Spleen (tissue), 11 donors: ENCODE data around the gene IFITM10. TPM values are rescaled to one million over a fixed set of nuclear protein-coding genes. Genes with fewer than 3 reads are reported as not detected.
A peak's percentile ranks its signal among the peaks of the same experiment; 100 is the strongest.

ENCODE experiments used
- DNase-seq: peaks from one replicate; pipeline ENCODE4 v3.0.0-alpha.2; 2020
- H3K27ac ChIP-seq, 8 donors: fragments of 200-600 bp; sonication (generic) in 7 of 8; 1 replicate in 4 of 8; 2 replicates in 4 of 8; pipeline versions ENCODE4 v1.5.0 to v1.8.0; 2016 to 2021; ENCODE audit warnings: inconsistent platforms in 4 of 8, mild to moderate bottlenecking in 4 of 8, moderate library complexity in 1 of 8
- H3K27me3 ChIP-seq, 7 donors: fragments of 200-600 bp; sonication (generic) in 6 of 7; replicated peaks in 1 of 7; 1 replicate in 4 of 7; 2 replicates in 3 of 7; pipeline versions ENCODE4 v1.5.0 to v1.8.0; 2016 to 2021; ENCODE audit warnings: inconsistent platforms in 3 of 7, mild to moderate bottlenecking in 1 of 7
- H3K36me3 ChIP-seq, 6 donors: fragments of 200-600 bp; sonication (generic) in 5 of 6; 1 replicate in 4 of 6; 2 replicates in 2 of 6; pipeline versions ENCODE4 v1.5.0 to v1.8.0; 2016 to 2021; ENCODE audit warnings: inconsistent platforms in 2 of 6
- H3K4me1 ChIP-seq, 6 donors: fragments of 200-600 bp; sonication (generic) in 5 of 6; 1 replicate in 3 of 6; 2 replicates in 3 of 6; pipeline versions ENCODE4 v1.5.0 to v1.8.0; 2016 to 2021; ENCODE audit warnings: inconsistent platforms in 3 of 6
- H3K4me3 ChIP-seq, 8 donors: fragments of 200-600 bp; sonication (generic) in 7 of 8; 1 replicate in 4 of 8; 2 replicates in 4 of 8; pipeline versions ENCODE4 v1.5.0 to v1.8.0; 2016 to 2021; ENCODE audit warnings: inconsistent platforms in 4 of 8, mild to moderate bottlenecking in 4 of 8, moderate library complexity in 2 of 8
- H3K9me3 ChIP-seq, 8 donors: fragments of 200-600 bp; sonication (generic) in 7 of 8; 1 replicate in 4 of 8; 2 replicates in 4 of 8; pipeline versions ENCODE4 v1.5.0 to v1.8.0; 2016 to 2021; ENCODE audit warnings: inconsistent platforms in 4 of 8
- POLR2A ChIP-seq, 3 donors: fragments of 450-650 bp; IDR thresholded peaks; one replicate each; pipeline ENCODE4 v1.5.1; 2017; ENCODE audit warnings: antibody characterized with exemption in 3 of 3, mild to moderate bottlenecking in 1 of 3
- POLR2AphosphoS5 ChIP-seq, 3 donors: sonication (generic); formaldehyde crosslinking; IDR thresholded peaks; one replicate each; pipeline ENCODE4 v1.5.1; 2017; ENCODE audit warnings: antibody characterized with exemption in 3 of 3
- WGBS, 5 donors: extraction: QIAGEN DNeasy Blood & Tissue Kit in 3 of 5; methylation state at CpG; one replicate each; pipeline versions ENCODE4 v1.1.5 to v1.1.7; 2013 to 2018; 5-methylcytosine and 5-hydroxymethylcytosine counted together
- intact Hi-C: fragments of 100-400 bp; cut with DNase I; formaldehyde crosslinking; loops from one replicate; pipeline ENCODE4 v1.15.0; 2023; ENCODE audit warnings: low total_unique reads
- polyA plus RNA-seq, 3 donors: library from polyadenylated mRNA; stranded (reverse); fragments of 200-250 nt; gene quantifications; one replicate each; pipeline ENCODE4 v1.2.1, GENCODE V29; 2013
- total RNA-seq, 7 donors: library from RNA; depleted of rRNA in 3 of 7; stranded (reverse); fragments of >200 nt in 3 of 7; fragmentation: NEBNext Ultra II Directional in 4 of 7; extraction: Animal tissue kit (Norgen Biotek cat#: 25700) in 4 of 7; gene quantifications; one replicate each; pipeline versions ENCODE4 v1.1.0 to v1.2.1, GENCODE V29; 2016 to 2021
- TF ChIP-seq, protein P1 (sequence below), 11 experiments: fragments of 200-600 bp in 7 of 11; fragments of 450-650 bp in 4 of 11; sonication (generic) in 4 of 11; IDR thresholded peaks in 8 of 11; conservative IDR thresholded peaks in 3 of 11; 1 replicate in 7 of 11; 2 replicates in 4 of 11; pipeline versions ENCODE4 v1.4.0 to v1.8.0; 2016 to 2021; ENCODE audit warnings: antibody characterized with exemption in 11 of 11, inconsistent platforms in 4 of 11, mild to moderate bottlenecking in 1 of 11
- donor health status: healthy with polysubstance abuse.
- donor health status: DM: no; HTN: no; CAD: no; lungs with moderate emphysema.
- donor health status: DM: no; HTN: no; CAD: no.
- donor health status: Bipolar disorder and iron deficiency.
- donor health status: healthy.
- donor health status: DM: no; HTN: no; CAD: no.
- donor health status: DM: yes; HTN: yes; CAD: no.

Gene IFITM10
- total and polyA plus RNA-seq, 10 donors: 0.80 to 41.6 (median 7.3) TPM

DNA sequence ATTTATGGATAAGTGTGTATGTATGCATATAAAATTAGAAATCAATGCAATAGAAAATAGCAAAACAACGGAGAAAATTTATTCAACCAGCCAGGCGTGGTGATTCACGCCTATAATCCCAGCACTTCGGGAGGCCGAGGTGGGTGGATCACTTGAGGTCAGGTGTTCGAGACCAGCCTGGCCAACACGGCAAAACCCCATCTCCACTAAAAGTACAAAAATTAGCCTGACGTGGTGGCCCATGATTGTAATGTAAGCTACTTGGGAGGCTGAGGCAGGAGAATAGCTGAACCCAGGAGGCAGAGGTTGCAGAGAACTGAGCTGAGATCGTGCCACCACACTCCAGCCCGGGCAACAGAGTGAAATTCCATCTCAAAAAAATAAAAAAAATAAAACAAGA, 47.9 kb downstream of the IFITM10 start:
- DNase-seq: peak; percentile 4
- intact Hi-C loops: no loop called here

GRCh38 chr11:1701091-1701807, 49.1 kb downstream of the IFITM10 start:
- 36 to 58% (median 53%) methylated on average over 7 to 10 of the region's 10 CpGs for WGBS, 5 donors
- intact Hi-C loops: no loop called here
- peak; percentile 50 for DNase-seq

More for the DNA sequence above, 47.9 kb downstream of the IFITM10 start:
- no peaks in the 10 kb centered on the region for H3K9me3 ChIP-seq
- H3K27ac ChIP-seq: no peak overlapping the region
- no peak for TF ChIP-seq POLR2A (IDR thresholded peaks at IDR 0.05)
- no peak for TF ChIP-seq POLR2AphosphoS5 (IDR thresholded peaks at IDR 0.05)
- TF ChIP-seq, protein P1, sequence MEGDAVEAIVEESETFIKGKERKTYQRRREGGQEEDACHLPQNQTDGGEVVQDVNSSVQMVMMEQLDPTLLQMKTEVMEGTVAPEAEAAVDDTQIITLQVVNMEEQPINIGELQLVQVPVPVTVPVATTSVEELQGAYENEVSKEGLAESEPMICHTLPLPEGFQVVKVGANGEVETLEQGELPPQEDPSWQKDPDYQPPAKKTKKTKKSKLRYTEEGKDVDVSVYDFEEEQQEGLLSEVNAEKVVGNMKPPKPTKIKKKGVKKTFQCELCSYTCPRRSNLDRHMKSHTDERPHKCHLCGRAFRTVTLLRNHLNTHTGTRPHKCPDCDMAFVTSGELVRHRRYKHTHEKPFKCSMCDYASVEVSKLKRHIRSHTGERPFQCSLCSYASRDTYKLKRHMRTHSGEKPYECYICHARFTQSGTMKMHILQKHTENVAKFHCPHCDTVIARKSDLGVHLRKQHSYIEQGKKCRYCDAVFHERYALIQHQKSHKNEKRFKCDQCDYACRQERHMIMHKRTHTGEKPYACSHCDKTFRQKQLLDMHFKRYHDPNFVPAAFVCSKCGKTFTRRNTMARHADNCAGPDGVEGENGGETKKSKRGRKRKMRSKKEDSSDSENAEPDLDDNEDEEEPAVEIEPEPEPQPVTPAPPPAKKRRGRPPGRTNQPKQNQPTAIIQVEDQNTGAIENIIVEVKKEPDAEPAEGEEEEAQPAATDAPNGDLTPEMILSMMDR (IDR thresholded peaks at IDR 0.05 in 8 of 11, conservative IDR thresholded peaks at IDR 0.05 in 3 of 11): no peak
- peaks cover 0 to 19% (median 5%) of the 10 kb centered on the region in 6 donors for H3K4me1 ChIP-seq
- 83 to 97% (median 91%) methylated on average over 10 of the region's 10 CpGs for whole genome bisulfite sequencing, 5 donors
- peaks cover 0 to 6% (median 0%) of the 10 kb centered on the region in 7 donors for H3K27me3 ChIP-seq
- H3K36me3 ChIP-seq: no peaks in the 10 kb centered on the region
- no peak overlapping the region for H3K4me3 ChIP-seq

DNA sequence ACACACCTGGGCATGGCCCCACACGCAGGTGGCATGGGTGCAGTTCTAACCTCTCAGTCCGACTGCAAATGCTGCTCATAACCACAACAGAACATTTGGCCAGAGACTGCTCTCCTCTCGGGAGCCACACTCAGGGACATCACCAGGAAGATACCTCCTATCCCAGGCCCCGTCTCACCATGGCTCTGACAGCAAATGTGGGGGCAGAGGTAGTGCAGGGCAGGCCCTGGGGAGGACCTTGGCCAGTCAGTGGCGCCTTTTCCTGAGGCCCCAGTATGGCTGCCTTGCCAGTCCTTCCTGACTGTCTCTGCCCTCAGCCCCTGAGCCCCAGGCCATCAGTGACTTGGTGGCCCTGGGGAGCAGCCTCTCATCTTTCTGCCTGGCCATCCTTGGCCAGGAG, 50.6 kb downstream of the IFITM10 start:
- Histone ChIP-seq H3K4me3 (no peak overlapping the region), H3K27me3 (peaks cover 0 to 6% (median 0%) of the 10 kb centered on the region in 7 donors), H3K4me1 (peaks cover 0 to 8% (median 0%) of the 10 kb centered on the region in 6 donors), H3K36me3 (no peaks in the 10 kb centered on the region), H3K9me3 (no peaks in the 10 kb centered on the region), H3K27ac (no peak overlapping the region)
- TF ChIP-seq, protein P1 (IDR thresholded peaks at IDR 0.05 in 8 of 11, conservative IDR thresholded peaks at IDR 0.05 in 3 of 11): no peak
- TF ChIP-seq POLR2A (IDR thresholded peaks at IDR 0.05): no peak
- no peak for TF ChIP-seq POLR2AphosphoS5 (IDR thresholded peaks at IDR 0.05)
- 76 to 93% (median 90%) methylated on average over 2 to 5 of the region's 5 CpGs for WGBS, 5 donors
- peak; percentile 31 for DNase-seq
- intact Hi-C loops: loop anchor here (10.0 kb wide), 1 partner anchor 455 kb away; no protein-coding TSS in a partner anchor

More at GRCh38 chr11:1701091-1701807, 49.1 kb downstream of the IFITM10 start:
- Histone ChIP-seq H3K27me3 (peaks cover 0 to 6% (median 0%) of the 10 kb centered on the region in 7 donors), H3K4me1 (peaks cover 0 to 19% (median 0%) of the 10 kb centered on the region in 6 donors), H3K27ac (no peak overlapping the region), H3K36me3 (no peaks in the 10 kb centered on the region), H3K9me3 (no peaks in the 10 kb centered on the region), H3K4me3 (no peak overlapping the region)
- TF ChIP-seq POLR2A (IDR thresholded peaks at IDR 0.05) (no peak), POLR2AphosphoS5 (IDR thresholded peaks at IDR 0.05) (no peak)
- TF ChIP-seq, protein P1 (IDR thresholded peaks at IDR 0.05 in 8 of 11, conservative IDR thresholded peaks at IDR 0.05 in 3 of 11): no peak
